Esophagus muscularis mucosa (tissue), 4 donors: ENCODE results near the gene ZNF385D.

Experiments
- EP300 ChIP-seq: sonication (generic); formaldehyde crosslinking; IDR thresholded peaks from one replicate; pipeline ENCODE4 v1.6.1; 2017; ENCODE audit warnings: antibody characterized with exemption
- POLR2A ChIP-seq: fragments of 450-650 bp; IDR thresholded peaks from one replicate; pipeline ENCODE4 v1.6.1; 2017; ENCODE audit warnings: antibody characterized with exemption, moderate library complexity, mild to moderate bottlenecking, low read depth
- POLR2AphosphoS5 ChIP-seq, 2 donors: sonication (generic); formaldehyde crosslinking; IDR thresholded peaks; one replicate each; pipeline ENCODE4 v1.6.1; 2017; ENCODE audit warnings: antibody characterized with exemption in 2 of 2
- TF ChIP-seq, protein P1 (sequence below), 3 experiments: fragments of 200-600 bp in 2 of 3; fragments of 450-650 bp in 1 of 3; sonication (generic) in 2 of 3; IDR thresholded peaks; one replicate each; pipeline ENCODE4 v1.5.1; 2017 to 2019; ENCODE audit warnings: antibody characterized with exemption in 3 of 3, mild to moderate bottlenecking in 2 of 3, moderate library complexity in 1 of 3

DNA sequence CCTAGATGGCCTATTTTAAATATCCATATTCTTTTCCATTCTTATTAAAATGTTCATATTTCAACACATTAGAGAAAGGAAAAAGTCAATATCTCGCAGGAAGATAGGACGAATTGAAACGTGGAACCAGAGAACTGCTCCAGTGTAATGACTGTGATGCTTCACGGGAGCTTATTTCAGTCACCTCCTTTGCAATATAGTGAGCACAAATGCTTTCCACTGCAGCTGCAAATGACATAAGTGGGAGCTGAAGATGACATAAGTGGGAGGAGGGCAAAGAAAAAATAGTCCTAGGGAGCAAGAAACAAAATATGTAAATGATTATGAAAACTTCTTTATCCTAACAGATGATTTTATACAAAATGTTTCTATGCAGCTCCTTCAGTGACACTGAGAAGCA is 324.1 kb downstream of the ZNF385D start:
- TF ChIP-seq, protein P1, sequence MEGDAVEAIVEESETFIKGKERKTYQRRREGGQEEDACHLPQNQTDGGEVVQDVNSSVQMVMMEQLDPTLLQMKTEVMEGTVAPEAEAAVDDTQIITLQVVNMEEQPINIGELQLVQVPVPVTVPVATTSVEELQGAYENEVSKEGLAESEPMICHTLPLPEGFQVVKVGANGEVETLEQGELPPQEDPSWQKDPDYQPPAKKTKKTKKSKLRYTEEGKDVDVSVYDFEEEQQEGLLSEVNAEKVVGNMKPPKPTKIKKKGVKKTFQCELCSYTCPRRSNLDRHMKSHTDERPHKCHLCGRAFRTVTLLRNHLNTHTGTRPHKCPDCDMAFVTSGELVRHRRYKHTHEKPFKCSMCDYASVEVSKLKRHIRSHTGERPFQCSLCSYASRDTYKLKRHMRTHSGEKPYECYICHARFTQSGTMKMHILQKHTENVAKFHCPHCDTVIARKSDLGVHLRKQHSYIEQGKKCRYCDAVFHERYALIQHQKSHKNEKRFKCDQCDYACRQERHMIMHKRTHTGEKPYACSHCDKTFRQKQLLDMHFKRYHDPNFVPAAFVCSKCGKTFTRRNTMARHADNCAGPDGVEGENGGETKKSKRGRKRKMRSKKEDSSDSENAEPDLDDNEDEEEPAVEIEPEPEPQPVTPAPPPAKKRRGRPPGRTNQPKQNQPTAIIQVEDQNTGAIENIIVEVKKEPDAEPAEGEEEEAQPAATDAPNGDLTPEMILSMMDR (IDR thresholded peaks at IDR 0.05): no peak
- no peak for TF ChIP-seq POLR2AphosphoS5 (IDR thresholded peaks at IDR 0.05)
- no peak for TF ChIP-seq POLR2A
- no peak for TF ChIP-seq EP300
